Measurements from ENCODE around the gene MINDY3. TPM values are rescaled to one million over a fixed set of nuclear protein-coding genes. Genes with fewer than 3 reads are reported as not detected.

The MINDY3 gene
- total RNA-seq, 2 experiments from 2014 or later, result 15.3 to 16.7 TPM

- Mint-ChIP-seq H3K27ac (no peak overlapping the region), H3K4me1 (ENCODE audit: low read depth) (peaks cover 8% of the 10 kb centered on the region)
- POLR2A ChIA-PET, result no interaction called here
Observed at GRCh38 chr10:15801147-15801546, 59.2 kb downstream of the MINDY3 start.

GRCh38 chr10:15797346-15797745 is 63.0 kb downstream of the MINDY3 start:
- POLR2A ChIA-PET, result no interaction called here
- H3K9me3 Mint-ChIP-seq, result peaks cover 7% of the 10 kb centered on the region
- H3K4me1 Mint-ChIP-seq (ENCODE audit: low read depth), result peaks cover 15% of the 10 kb centered on the region
- peaks cover 31% of the 10 kb centered on the region for H3K36me3 Mint-ChIP-seq
- H3K4me3 Mint-ChIP-seq, result no peak overlapping the region
- no peaks in the 10 kb centered on the region for H3K27me3 Mint-ChIP-seq
- no peak overlapping the region for H3K27ac Mint-ChIP-seq
- intact Hi-C loops (cut with micrococcal nuclease), result loop anchor here (5.0 kb wide), 1 partner anchor 35 kb away; no protein-coding TSS in a partner anchor
- CTCF ChIA-PET, result no interaction called here
- DNase-seq, result no peak

More at GRCh38 chr10:15801147-15801546, 59.2 kb downstream of the MINDY3 start:
- no peak overlapping the region for H3K4me3 Mint-ChIP-seq
- intact Hi-C loops (cut with micrococcal nuclease), result no loop called here
- peaks cover 39% of the 10 kb centered on the region for H3K36me3 Mint-ChIP-seq
- H3K9me3 Mint-ChIP-seq, result peaks cover 7% of the 10 kb centered on the region
- DNase-seq, result no peak
- CTCF ChIA-PET, result no interaction called here
- H3K27me3 Mint-ChIP-seq, result no peaks in the 10 kb centered on the region

- H3K4me3 Mint-ChIP-seq, result no peak overlapping the region
- H3K27me3 Mint-ChIP-seq, result no peaks in the 10 kb centered on the region
- CTCF ChIA-PET, result no interaction called here
- H3K4me1 Mint-ChIP-seq (ENCODE audit: low read depth), result peaks cover 12% of the 10 kb centered on the region
- intact Hi-C loops (cut with micrococcal nuclease), result loop anchor here (5.0 kb wide), 1 partner anchor 36 kb away; no protein-coding TSS in a partner anchor
- no peak for DNase-seq
- H3K27ac Mint-ChIP-seq, result no peak overlapping the region
- H3K36me3 Mint-ChIP-seq, result peaks cover 31% of the 10 kb centered on the region
- POLR2A ChIA-PET, result no interaction called here
- H3K9me3 Mint-ChIP-seq, result peaks cover 7% of the 10 kb centered on the region
Observed at GRCh38 chr10:15796762-15797161, 63.5 kb downstream of the MINDY3 start.

DNA sequence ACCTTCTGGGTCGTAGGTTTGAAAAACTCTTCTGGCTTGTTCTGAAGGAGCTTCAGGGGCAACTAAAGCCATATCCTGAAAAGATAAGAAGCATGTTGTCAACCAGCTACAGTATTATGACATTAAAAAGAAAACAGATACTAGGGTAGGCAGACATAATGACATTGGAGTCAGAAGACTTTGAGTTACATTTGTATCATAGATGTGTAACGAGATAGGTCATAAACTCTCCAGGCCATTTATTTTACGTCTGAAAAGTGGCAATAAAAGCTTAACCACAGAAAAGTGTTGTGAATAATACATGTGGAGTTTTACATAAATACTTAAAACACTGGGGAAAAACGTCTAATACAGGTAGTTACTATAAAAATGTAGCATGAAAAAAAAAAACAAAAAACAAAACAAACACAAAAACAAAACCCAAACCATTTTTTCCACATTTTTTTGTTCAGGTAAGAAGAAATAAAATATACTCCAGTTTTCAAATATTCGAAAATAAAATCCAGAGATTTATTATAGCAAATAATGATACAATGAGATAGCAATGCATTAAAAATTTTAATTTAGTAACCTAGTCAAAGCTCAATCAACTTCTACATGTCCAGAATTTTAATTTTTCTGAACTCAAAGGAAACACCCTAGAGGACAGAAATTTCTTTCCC is 64.1 kb downstream of the MINDY3 start:
- H3K4me1 Mint-ChIP-seq (ENCODE audit: low read depth), result peaks cover 12% of the 10 kb centered on the region
- H3K4me3 Mint-ChIP-seq, result no peak overlapping the region
- peaks cover 1% of the 10 kb centered on the region for H3K9me3 Mint-ChIP-seq
- POLR2A ChIA-PET, result no interaction called here
- no peaks in the 10 kb centered on the region for H3K27me3 Mint-ChIP-seq
- no peak for DNase-seq
- CTCF ChIA-PET, result no interaction called here
- peaks cover 26% of the 10 kb centered on the region for H3K36me3 Mint-ChIP-seq
- H3K27ac Mint-ChIP-seq, result no peak overlapping the region
- intact Hi-C loops (cut with micrococcal nuclease), result loop anchor here (5.0 kb wide), 1 partner anchor 36 kb away; no protein-coding TSS in a partner anchor

- intact Hi-C loops (cut with micrococcal nuclease), result loop anchor here (5.0 kb wide), 1 partner anchor 37 kb away; no protein-coding TSS in a partner anchor
- ChIA-PET CTCF (no interaction called here), POLR2A (no interaction called here)
- DNase-seq, result no peak
- Mint-ChIP-seq H3K36me3 (peaks cover 18% of the 10 kb centered on the region), H3K9me3 (no peaks in the 10 kb centered on the region), H3K4me3 (no peak overlapping the region), H3K27ac (peak overlapping the region; percentile 19), H3K4me1 (ENCODE audit: low read depth) (peaks cover 12% of the 10 kb centered on the region), H3K27me3 (no peaks in the 10 kb centered on the region)
Observed at GRCh38 chr10:15795036-15795792, 65.1 kb downstream of the MINDY3 start.

DNA sequence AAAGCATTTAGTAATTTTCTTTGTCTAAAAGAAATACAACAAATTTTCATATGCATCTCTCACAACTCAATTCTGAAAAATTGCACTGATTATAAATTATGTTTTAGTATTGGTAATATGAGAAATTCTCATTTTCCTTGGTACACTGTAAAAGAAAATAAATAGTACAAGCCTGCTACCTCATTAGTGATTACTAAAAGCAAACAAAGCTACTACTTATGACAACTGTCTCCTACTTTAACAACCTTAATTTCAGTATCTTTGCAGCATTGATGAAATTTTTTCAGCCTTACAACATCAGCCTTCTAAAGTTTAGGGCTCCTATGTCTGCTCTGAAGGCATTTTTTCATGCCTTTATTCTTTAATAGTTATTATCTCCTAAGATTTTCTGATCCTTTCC is 65.7 kb downstream of the MINDY3 start:
- intact Hi-C loops (cut with micrococcal nuclease), result no loop called here
- POLR2A ChIA-PET, result no interaction called here
- DNase-seq, result no peak
- H3K4me3 Mint-ChIP-seq, result no peak overlapping the region
- no peaks in the 10 kb centered on the region for H3K27me3 Mint-ChIP-seq
- CTCF ChIA-PET, result interaction anchor here (0.6 kb wide), 1 partner anchor 29 kb away, joined by 5 read pairs; no protein-coding TSS in a partner anchor
- peaks cover 16% of the 10 kb centered on the region for H3K4me1 Mint-ChIP-seq (ENCODE audit: low read depth)
- H3K27ac Mint-ChIP-seq, result no peak overlapping the region
- H3K9me3 Mint-ChIP-seq, result no peaks in the 10 kb centered on the region
- H3K36me3 Mint-ChIP-seq, result peaks cover 16% of the 10 kb centered on the region

GRCh38 chr10:15793664-15794063 is 66.6 kb downstream of the MINDY3 start:
- no peaks in the 10 kb centered on the region for H3K9me3 Mint-ChIP-seq
- POLR2A ChIA-PET, result no interaction called here
- peaks cover 19% of the 10 kb centered on the region for H3K36me3 Mint-ChIP-seq
- H3K27ac Mint-ChIP-seq, result no peak overlapping the region
- H3K27me3 Mint-ChIP-seq, result no peaks in the 10 kb centered on the region
- no peak for DNase-seq
- no peak overlapping the region for H3K4me3 Mint-ChIP-seq
- CTCF ChIA-PET, result no interaction called here
- intact Hi-C loops (cut with micrococcal nuclease), result no loop called here
- H3K4me1 Mint-ChIP-seq (ENCODE audit: low read depth), result peaks cover 16% of the 10 kb centered on the region

- no peaks in the 10 kb centered on the region for H3K9me3 Mint-ChIP-seq
- no peaks in the 10 kb centered on the region for H3K27me3 Mint-ChIP-seq
- H3K27ac Mint-ChIP-seq, result no peak overlapping the region
- intact Hi-C loops (cut with micrococcal nuclease), result no loop called here
- H3K36me3 Mint-ChIP-seq, result peaks cover 25% of the 10 kb centered on the region
- no peak overlapping the region for H3K4me3 Mint-ChIP-seq
- POLR2A ChIA-PET, result no interaction called here
- CTCF ChIA-PET, result no interaction called here
- H3K4me1 Mint-ChIP-seq (ENCODE audit: low read depth), result peaks cover 16% of the 10 kb centered on the region
- DNase-seq, result no peak
Observed at GRCh38 chr10:15792777-15793176, 67.5 kb downstream of the MINDY3 start.

- intact Hi-C loops (cut with micrococcal nuclease), result no loop called here
- Mint-ChIP-seq H3K27me3 (no peaks in the 10 kb centered on the region), H3K36me3 (peaks cover 31% of the 10 kb centered on the region), H3K27ac (no peak overlapping the region), H3K9me3 (no peaks in the 10 kb centered on the region), H3K4me1 (ENCODE audit: low read depth) (peaks cover 16% of the 10 kb centered on the region), H3K4me3 (no peak overlapping the region)
- ChIA-PET POLR2A (no interaction called here), CTCF (no interaction called here)
- no peak for DNase-seq
Observed at GRCh38 chr10:15791816-15792524, 68.3 kb downstream of the MINDY3 start.

- no peak overlapping the region for H3K4me3 Mint-ChIP-seq
- intact Hi-C loops (cut with micrococcal nuclease), result no loop called here
- ChIA-PET POLR2A (interaction anchor here (0.7 kb wide), 1 partner anchor 59 kb away, joined by 3 read pairs; no protein-coding TSS in a partner anchor), CTCF (interaction anchor here (0.6 to 1.5 kb wide), 2 partner anchors 112 to 667 kb away, joined by 3 to 4 read pairs; no protein-coding TSS in a partner anchor)
- DNase-seq, result no peak
- no peaks in the 10 kb centered on the region for H3K27me3 Mint-ChIP-seq
- H3K9me3 Mint-ChIP-seq, result no peaks in the 10 kb centered on the region
- H3K27ac Mint-ChIP-seq, result no peak overlapping the region
- H3K36me3 Mint-ChIP-seq, result peaks cover 36% of the 10 kb centered on the region
- H3K4me1 Mint-ChIP-seq (ENCODE audit: low read depth), result peaks cover 8% of the 10 kb centered on the region
Observed at GRCh38 chr10:15789793-15790525, 70.3 kb downstream of the MINDY3 start.

DNA sequence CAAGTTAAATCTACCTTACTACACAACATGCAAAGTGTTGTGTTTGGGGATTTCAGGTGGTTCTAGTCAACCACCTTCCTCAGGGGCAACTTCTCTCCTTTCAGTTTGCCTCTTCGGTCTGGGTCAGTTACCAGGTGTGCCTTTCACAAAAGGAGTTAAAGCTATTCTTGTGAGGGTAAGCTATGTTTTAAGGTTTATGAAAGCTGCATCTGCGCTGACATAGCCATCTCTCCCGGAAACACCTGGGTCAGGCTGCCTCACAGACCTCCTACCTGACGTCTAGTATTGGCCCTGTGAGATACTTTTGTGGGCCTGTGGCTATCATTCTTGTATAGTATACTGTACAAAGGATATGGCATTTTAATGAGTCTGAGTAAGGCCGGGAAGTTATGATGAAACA is 72.9 kb downstream of the MINDY3 start:
- no peak overlapping the region for H3K27ac Mint-ChIP-seq
- POLR2A ChIA-PET, result no interaction called here
- H3K36me3 Mint-ChIP-seq, result peaks cover 50% of the 10 kb centered on the region
- no peak for DNase-seq
- no peaks in the 10 kb centered on the region for H3K27me3 Mint-ChIP-seq
- H3K4me3 Mint-ChIP-seq, result no peak overlapping the region
- CTCF ChIA-PET, result no interaction called here
- H3K9me3 Mint-ChIP-seq, result no peaks in the 10 kb centered on the region
- intact Hi-C loops (cut with micrococcal nuclease), result no loop called here
- H3K4me1 Mint-ChIP-seq (ENCODE audit: low read depth), result peaks cover 3% of the 10 kb centered on the region
